ENCODE results near the gene CEP43.

CEP43 gene

DNA sequence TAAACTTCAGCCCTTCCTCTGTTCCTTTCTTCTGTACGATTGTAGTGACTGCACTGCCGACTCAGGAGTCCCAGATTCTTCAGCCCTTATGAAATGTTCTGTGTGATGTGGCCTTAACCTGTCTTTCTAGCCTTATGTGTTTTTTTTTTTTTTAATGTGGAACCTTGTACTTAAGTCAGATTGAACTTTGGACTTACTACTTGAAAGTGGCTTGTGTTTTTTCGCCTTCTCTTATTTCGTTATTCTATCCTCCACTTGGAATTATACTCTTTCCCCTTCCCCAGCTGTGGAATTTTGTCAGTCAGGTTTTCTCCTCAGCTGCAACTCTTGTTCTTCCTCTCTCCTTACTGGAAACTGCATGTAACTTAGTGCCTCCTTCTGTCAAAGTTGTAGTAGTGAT is 8.8 kb downstream of the CEP43 start:
- TF ChIP-seq CTCF (IDR thresholded peaks at IDR 0.05) = no peak

DNA sequence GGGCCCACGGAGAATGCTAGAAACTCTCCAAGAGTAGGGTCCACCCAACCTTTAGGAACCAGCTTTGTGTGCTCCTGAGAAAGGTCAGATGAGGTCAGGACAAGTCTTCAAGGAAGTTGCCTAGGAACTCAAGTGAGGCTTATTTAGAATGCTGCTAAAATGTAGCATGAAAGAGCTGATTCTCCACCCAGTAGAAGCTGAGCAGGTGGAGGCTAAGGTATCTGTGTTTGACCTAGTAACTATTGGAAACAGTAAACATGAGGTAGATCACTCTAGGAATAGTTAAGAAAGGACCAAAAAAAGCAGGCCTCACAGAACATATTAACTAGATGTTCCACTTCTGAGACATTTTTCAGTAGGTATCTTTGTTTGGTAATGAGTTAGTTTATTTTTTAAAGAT is 13.9 kb downstream of the CEP43 start:
- Histone ChIP-seq H3K27me3 (no peaks in the 10 kb centered on the region), H3K36me3 (peaks cover 14 to 56% (median 29%) of the 10 kb centered on the region in 3 donors), H3K9me3 (no peaks in the 10 kb centered on the region), H3K27ac (no peak overlapping the region), H3K4me1 (no peaks in the 10 kb centered on the region), H3K4me3 (no peak overlapping the region)
- no peak for DNase-seq
- intact Hi-C loops (cut with DNase I; ENCODE audit: low total_unique reads) = no loop called here
- no peak for TF ChIP-seq CTCF (IDR thresholded peaks at IDR 0.05)

More for the DNA sequence above, 8.8 kb downstream of the CEP43 start:
- peaks cover 0 to 39% (median 8%) of the 10 kb centered on the region in 3 donors for H3K36me3 ChIP-seq
- intact Hi-C loops (cut with DNase I; ENCODE audit: low total_unique reads) = no loop called here
- no peak for DNase-seq
- H3K9me3 ChIP-seq = no peaks in the 10 kb centered on the region
- no peaks in the 10 kb centered on the region for H3K27me3 ChIP-seq
- peaks cover 0 to 7% (median 3%) of the 10 kb centered on the region in 4 donors for H3K4me1 ChIP-seq
- no peak overlapping the region for H3K27ac ChIP-seq
- H3K4me3 ChIP-seq = no peak overlapping the region

DNA sequence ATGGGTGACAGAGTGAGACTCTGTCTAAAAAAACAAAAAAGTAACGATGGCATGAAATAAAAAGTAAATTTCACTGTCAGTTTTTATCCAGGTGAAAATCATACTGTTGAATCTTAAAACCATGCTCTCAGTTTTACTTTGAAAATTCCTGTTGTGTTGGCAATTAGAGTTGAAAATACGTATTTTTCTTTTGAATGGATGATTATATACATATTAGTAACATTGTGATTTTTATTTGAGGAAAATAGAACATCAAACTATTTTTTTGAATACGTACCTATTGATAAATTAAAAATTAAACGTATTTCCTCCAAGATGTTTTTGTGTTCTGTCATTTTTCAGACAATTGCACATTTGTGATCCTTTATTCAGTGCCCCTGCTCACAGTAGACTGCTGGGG is 14.7 kb downstream of the CEP43 start:
- Histone ChIP-seq H3K4me3 (no peak overlapping the region), H3K27me3 (no peaks in the 10 kb centered on the region), H3K4me1 (no peaks in the 10 kb centered on the region), H3K9me3 (no peaks in the 10 kb centered on the region), H3K27ac (no peak overlapping the region), H3K36me3 (peaks cover 16 to 50% (median 29%) of the 10 kb centered on the region in 3 donors)
- intact Hi-C loops (cut with DNase I; ENCODE audit: low total_unique reads) = no loop called here
- no peak for DNase-seq
- no peak for TF ChIP-seq CTCF (IDR thresholded peaks at IDR 0.05)

GRCh38 chr6:167015302-167015701 is 16.1 kb downstream of the CEP43 start:
- Histone ChIP-seq H3K4me1 (no peaks in the 10 kb centered on the region), H3K27ac (no peak overlapping the region), H3K36me3 (peaks cover 22 to 49% (median 29%) of the 10 kb centered on the region in 3 donors), H3K27me3 (no peaks in the 10 kb centered on the region), H3K9me3 (no peaks in the 10 kb centered on the region), H3K4me3 (no peak overlapping the region)
- DNase-seq = no peak
- intact Hi-C loops (cut with DNase I; ENCODE audit: low total_unique reads) = no loop called here
- TF ChIP-seq CTCF (IDR thresholded peaks at IDR 0.05) = no peak

- Histone ChIP-seq H3K4me1 (no peaks in the 10 kb centered on the region), H3K36me3 (peaks cover 10 to 46% (median 27%) of the 10 kb centered on the region in 3 donors), H3K27ac (no peak overlapping the region), H3K27me3 (no peaks in the 10 kb centered on the region), H3K9me3 (no peaks in the 10 kb centered on the region), H3K4me3 (no peak overlapping the region)
- intact Hi-C loops (cut with DNase I; ENCODE audit: low total_unique reads) = no loop called here
- DNase-seq = no peak
- TF ChIP-seq CTCF (IDR thresholded peaks at IDR 0.05) = no peak
Observed at GRCh38 chr6:167020206-167020605, 21.0 kb downstream of the CEP43 start.

- intact Hi-C loops (cut with DNase I; ENCODE audit: low total_unique reads) = no loop called here
- DNase-seq = no peak
- no peaks in the 10 kb centered on the region for H3K4me1 ChIP-seq
- H3K9me3 ChIP-seq = no peaks in the 10 kb centered on the region
- TF ChIP-seq CTCF (IDR thresholded peaks at IDR 0.05) = no peak
- H3K36me3 ChIP-seq = peaks cover 19 to 85% (median 47%) of the 10 kb centered on the region in 3 donors
- no peak overlapping the region for H3K27ac ChIP-seq
- no peaks in the 10 kb centered on the region for H3K27me3 ChIP-seq
- no peak overlapping the region for H3K4me3 ChIP-seq
Observed at GRCh38 chr6:167027308-167027707, 28.1 kb downstream of the CEP43 start.

All from tibial artery (tissue), 4 donors.